OCI-LY3 (cell line): ENCODE results near the gene NEUROG1.
"Not testable (repeated sequence)": the region's sequence is repeated elsewhere in the genome, so short reads cannot be mapped to it uniquely, and the experiment has no call there.

Experiments used
- CTCF ChIP-seq: fragments of 200-600, 300-600 bp; sonication (generic); IDR thresholded peaks from 2 replicates; pipeline ENCODE4 v1.5.1; 2014; ENCODE audit warnings: antibody characterized with exemption, low read length, low read depth
- EZH2phosphoT487 ChIP-seq: fragments of 200-600 bp; shearing (Covaris generic); IDR thresholded peaks from 2 replicates; pipeline ENCODE4 v1.6.1; 2018; ENCODE audit warnings: antibody characterized with exemption, mixed run types, low read depth

GRCh38 chr5:135495531-135495930 is 40.2 kb downstream of the NEUROG1 start:
- TF ChIP-seq EZH2phosphoT487, CTCF: not testable (repeated sequence)
